GM06990 (cell line): ENCODE data around the gene NEK6.

Source experiments
- DNase-seq: peaks from one replicate; pipeline ENCODE4 v3.0.0-alpha.2; 2011; ENCODE audit not compliant: insufficient read length; ENCODE audit errors: extremely low read depth
- H3K27me3 ChIP-seq: replicated peaks from 2 replicates; pipeline ENCODE4 v1.6.0; 2011; ENCODE audit warnings: low read length; ENCODE audit not compliant: control insufficient read depth, insufficient read depth
- H3K36me3 ChIP-seq: 2 replicates; pipeline ENCODE4 v1.5.1; 2011; ENCODE audit warnings: low read length; ENCODE audit not compliant: control insufficient read depth, insufficient read depth
- H3K4me3 ChIP-seq: replicated peaks from 2 replicates; pipeline ENCODE4 v1.5.1; 2011; ENCODE audit warnings: low read depth, mild to moderate bottlenecking, control low read depth, low read length
- CTCF ChIP-seq: IDR thresholded peaks from 2 replicates; pipeline ENCODE4 v1.5.1; 2011; ENCODE audit warnings: low read length, control low read depth, mild to moderate bottlenecking, inconsistent platforms; ENCODE audit not compliant: insufficient read depth, poor library complexity, severe bottlenecking

Gene NEK6

DNA sequence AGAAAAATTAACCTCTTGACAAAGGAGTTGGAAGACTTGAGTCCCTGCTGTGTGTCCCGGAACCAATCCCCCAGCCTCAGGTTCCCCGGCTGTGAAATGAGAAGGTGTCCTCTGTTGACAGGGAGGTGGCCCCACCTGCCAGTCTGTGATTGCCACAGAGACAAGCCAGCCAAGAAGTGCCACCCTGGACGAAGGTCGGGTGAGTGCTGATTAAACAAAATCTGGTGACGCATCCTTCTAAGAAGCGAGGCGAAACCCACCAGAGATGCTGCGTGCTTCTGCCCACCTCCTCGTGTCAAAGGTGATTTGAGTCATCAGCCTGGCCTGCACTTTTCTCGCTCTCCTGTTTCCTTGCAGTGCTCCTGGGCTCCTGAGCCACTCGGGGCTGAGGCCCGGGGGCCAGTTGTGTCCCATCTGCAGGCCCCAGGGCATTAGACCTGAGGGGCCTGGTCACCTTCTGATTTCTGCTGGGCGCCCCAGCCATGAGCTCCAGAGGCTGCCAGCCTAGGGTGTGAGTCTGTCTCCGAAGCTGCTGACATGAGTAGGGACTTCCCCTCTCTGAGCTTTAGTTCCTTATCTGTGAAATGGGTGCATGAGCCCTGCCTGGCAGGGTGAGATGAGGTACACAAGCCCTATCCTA is 28.7 kb downstream of the NEK6 start:
- TF ChIP-seq CTCF: no peak
- peak overlapping the region; percentile 37 for H3K4me3 ChIP-seq
- peak; percentile 84 for DNase-seq
- no peaks in the 10 kb centered on the region for H3K27me3 ChIP-seq
- peaks cover 20% of the 10 kb centered on the region for H3K36me3 ChIP-seq

- peak; percentile 70 for DNase-seq
- no peaks in the 10 kb centered on the region for H3K27me3 ChIP-seq
- TF ChIP-seq CTCF: peak; percentile 44
- peaks cover 28% of the 10 kb centered on the region for H3K36me3 ChIP-seq
- H3K4me3 ChIP-seq: peak overlapping the region; percentile 12
Observed at GRCh38 chr9:124290053-124290591, 32.4 kb downstream of the NEK6 start.

- H3K36me3 ChIP-seq: peaks cover 30% of the 10 kb centered on the region
- no peaks in the 10 kb centered on the region for H3K27me3 ChIP-seq
- peak overlapping the region; percentile 11 for H3K4me3 ChIP-seq
- no peak for TF ChIP-seq CTCF
- DNase-seq: peak; percentile 61
Observed at GRCh38 chr9:124290743-124291554, 33.2 kb downstream of the NEK6 start.

DNA sequence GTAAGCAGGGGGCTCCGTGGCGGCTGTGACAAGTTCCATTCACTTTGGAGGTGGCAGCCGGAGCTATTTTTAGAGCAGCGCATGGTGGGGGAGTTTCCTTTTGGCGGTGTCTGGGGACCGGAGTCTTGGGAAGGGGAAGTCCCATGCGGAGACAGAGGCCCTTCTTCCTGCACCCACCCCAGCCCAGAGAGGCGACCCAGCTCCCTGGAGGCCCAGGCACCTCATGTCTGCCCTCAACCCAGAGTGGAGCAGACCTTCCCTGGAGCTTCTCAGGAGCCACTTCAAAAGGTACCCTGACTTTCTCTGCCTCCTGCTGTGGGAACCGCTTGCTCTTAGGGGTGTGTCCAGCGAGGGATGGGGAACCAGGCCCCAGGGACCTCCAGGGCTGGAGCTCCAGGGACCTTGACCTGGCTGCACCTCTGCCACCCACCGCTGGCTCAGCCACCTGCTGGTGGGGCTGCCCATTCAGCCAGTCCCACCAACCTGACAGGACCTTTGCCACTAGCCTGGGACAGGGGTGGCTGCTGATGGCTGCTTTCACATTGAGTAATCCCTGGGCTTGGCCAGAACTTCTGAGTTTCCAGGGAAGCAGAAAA is 34.1 kb downstream of the NEK6 start:
- Histone ChIP-seq H3K27me3 (no peaks in the 10 kb centered on the region), H3K4me3 (peak overlapping the region; percentile 47), H3K36me3 (peaks cover 38% of the 10 kb centered on the region)
- DNase-seq: peak; percentile 75
- peak; percentile 43 for TF ChIP-seq CTCF

DNA sequence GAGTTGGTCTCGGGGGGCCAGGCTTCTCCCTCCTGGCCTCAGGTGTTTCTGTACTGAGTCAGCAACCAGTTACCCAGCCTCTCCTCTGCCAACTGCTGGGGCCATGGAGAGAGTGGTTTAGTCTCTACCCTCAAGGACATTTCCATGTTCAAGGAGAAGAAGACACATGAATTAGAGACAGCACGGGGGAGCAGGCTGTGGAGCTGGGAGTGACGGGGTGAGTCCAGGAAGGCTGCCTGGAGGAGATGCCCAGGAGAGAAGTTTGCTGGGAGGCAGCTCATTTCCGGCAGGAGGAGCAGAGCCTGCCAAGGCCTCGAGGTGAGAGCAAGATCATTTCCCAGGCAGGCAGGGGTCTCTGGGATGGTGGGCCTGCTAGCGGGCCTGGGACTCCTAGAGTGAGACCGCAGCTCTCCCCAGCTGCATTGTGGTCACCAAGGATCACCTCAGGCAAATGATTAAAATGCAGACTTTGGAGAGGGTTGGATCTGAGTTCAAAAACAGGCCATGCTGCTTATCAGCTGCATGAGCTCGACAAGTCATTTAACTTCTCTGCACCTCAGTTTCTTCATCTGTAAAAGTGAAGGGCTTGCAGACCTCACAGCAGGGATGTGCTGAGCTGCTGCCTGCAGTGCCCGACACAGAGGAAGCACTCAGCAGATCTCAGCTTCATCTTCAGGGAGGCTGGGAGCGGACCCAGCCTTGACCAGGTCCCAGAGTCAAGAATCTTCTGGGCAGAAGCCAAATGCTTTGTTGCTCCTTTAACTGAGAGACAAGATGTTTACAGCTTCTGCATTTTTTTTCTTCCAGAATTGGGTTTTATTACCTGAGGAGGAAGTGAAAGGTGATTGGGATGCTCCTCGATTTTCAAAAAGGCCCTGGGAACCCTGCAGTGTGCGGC is 35.2 kb downstream of the NEK6 start:
- DNase-seq: no peak
- Histone ChIP-seq H3K4me3 (peak overlapping the region; percentile 47), H3K27me3 (no peaks in the 10 kb centered on the region), H3K36me3 (peaks cover 42% of the 10 kb centered on the region)
- TF ChIP-seq CTCF: no peak
